Endothelial cell (in vitro differentiated cells): ENCODE results near the gene RNF43. TPM values are rescaled to one million over a fixed set of nuclear protein-coding genes. Genes with fewer than 3 reads are reported as not detected.

Experiments
- DNase-seq: peaks from one replicate; pipeline ENCODE4 v3.0.0; 2021; ENCODE audit warnings: low spot score
- H3K27ac Mint-ChIP-seq: one replicate; pipeline ENCODE4 v1.8.0; 2021; ENCODE audit warnings: mixed read lengths, inconsistent platforms; ENCODE audit not compliant: unreplicated experiment
- H3K27me3 Mint-ChIP-seq: one replicate; pipeline ENCODE4 v1.8.0; 2021; ENCODE audit warnings: mild to moderate bottlenecking, moderate library complexity, mixed read lengths, inconsistent platforms; ENCODE audit not compliant: unreplicated experiment
- H3K36me3 Mint-ChIP-seq: one replicate; pipeline ENCODE4 v1.8.0; 2021; ENCODE audit warnings: mild to moderate bottlenecking, low read depth, mixed read lengths, inconsistent platforms; ENCODE audit not compliant: unreplicated experiment
- H3K4me1 Mint-ChIP-seq: one replicate; pipeline ENCODE4 v1.8.0; 2021; ENCODE audit warnings: mild to moderate bottlenecking, mixed read lengths, inconsistent platforms; ENCODE audit not compliant: unreplicated experiment
- H3K4me3 Mint-ChIP-seq: one replicate; pipeline ENCODE4 v1.8.0; 2021; ENCODE audit warnings: mild to moderate bottlenecking, mixed read lengths, inconsistent platforms; ENCODE audit not compliant: unreplicated experiment
- H3K9me3 Mint-ChIP-seq: one replicate; pipeline ENCODE4 v1.8.0; 2021; ENCODE audit warnings: mixed read lengths, inconsistent platforms; ENCODE audit not compliant: unreplicated experiment
- CTCF ChIP-seq: fragments of 200-600 bp; sonication (generic); IDR thresholded peaks from one replicate; pipeline ENCODE4 v1.5.0; 2021; ENCODE audit warnings: antibody characterized with exemption; ENCODE audit not compliant: unreplicated experiment
- total RNA-seq: library from RNA; stranded (reverse); fragmentation: NEBNext Ultra II Directional; extraction: Animal tissue kit (Norgen Biotek cat#: 25700); gene quantifications from one replicate; pipeline ENCODE4 v1.2.1, GENCODE V29; 2021; ENCODE audit not compliant: unreplicated experiment

Gene RNF43
- total RNA-seq, 1 donor from 2014 or later, result 0.56 TPM

GRCh38 chr17:58373923-58374322, 43.4 kb downstream of the RNF43 start:
- DNase-seq, result no peak
- Mint-ChIP-seq H3K36me3 (no peaks in the 10 kb centered on the region), H3K4me3 (no peak overlapping the region), H3K27ac (no peak overlapping the region), H3K4me1 (peaks cover 34% of the 10 kb centered on the region), H3K9me3 (no peaks in the 10 kb centered on the region), H3K27me3 (peaks cover 4% of the 10 kb centered on the region)
- TF ChIP-seq CTCF, result no peak

- H3K27me3 Mint-ChIP-seq, result peaks cover 4% of the 10 kb centered on the region
- H3K9me3 Mint-ChIP-seq, result no peaks in the 10 kb centered on the region
- no peak overlapping the region for H3K27ac Mint-ChIP-seq
These were observed 44.3 kb downstream of the RNF43 start for GRCh38 chr17:58373003-58373402.

GRCh38 chr17:58371300-58371950, 45.9 kb downstream of the RNF43 start:
- H3K4me3 Mint-ChIP-seq, result no peak overlapping the region
- no peaks in the 10 kb centered on the region for H3K36me3 Mint-ChIP-seq
- H3K9me3 Mint-ChIP-seq, result no peaks in the 10 kb centered on the region
- H3K27me3 Mint-ChIP-seq, result peaks cover 1% of the 10 kb centered on the region
- peaks cover 17% of the 10 kb centered on the region for H3K4me1 Mint-ChIP-seq
- DNase-seq, result no peak
- H3K27ac Mint-ChIP-seq, result no peak overlapping the region
- TF ChIP-seq CTCF, result no peak

More at GRCh38 chr17:58373003-58373402, 44.3 kb downstream of the RNF43 start:
- Mint-ChIP-seq H3K4me3 (no peak overlapping the region), H3K4me1 (peaks cover 30% of the 10 kb centered on the region), H3K36me3 (no peaks in the 10 kb centered on the region)
- TF ChIP-seq CTCF, result no peak
- DNase-seq, result no peak

GRCh38 chr17:58370716-58371115, 46.6 kb downstream of the RNF43 start:
- Mint-ChIP-seq H3K9me3 (no peaks in the 10 kb centered on the region), H3K36me3 (no peaks in the 10 kb centered on the region), H3K4me3 (no peak overlapping the region), H3K27me3 (peaks cover 1% of the 10 kb centered on the region), H3K4me1 (peaks cover 11% of the 10 kb centered on the region), H3K27ac (no peak overlapping the region)
- no peak for DNase-seq
- no peak for TF ChIP-seq CTCF

GRCh38 chr17:58370309-58370708, 47.0 kb downstream of the RNF43 start:
- Mint-ChIP-seq H3K4me3 (no peak overlapping the region), H3K36me3 (no peaks in the 10 kb centered on the region), H3K4me1 (peaks cover 7% of the 10 kb centered on the region), H3K9me3 (no peaks in the 10 kb centered on the region), H3K27ac (no peak overlapping the region), H3K27me3 (peaks cover 1% of the 10 kb centered on the region)
- TF ChIP-seq CTCF, result no peak
- DNase-seq, result no peak
